ENCODE measurements around the gene KRTAP27-1. TPM values are rescaled to one million over a fixed set of nuclear protein-coding genes. Genes with fewer than 3 reads are reported as not detected.

Gene KRTAP27-1
- total RNA-seq, 1 experiment from 2014 or later = not detected

GRCh38 chr21:30355906-30356305, 18.4 kb upstream of the KRTAP27-1 start:
- Histone ChIP-seq H3K4me1 (ENCODE audit: control insufficient read depth, insufficient read depth, low read length) (no peaks in the 10 kb centered on the region), H3K27ac (ENCODE audit: low read length) (no peak overlapping the region), H3K9me3 (ENCODE audit: control insufficient read depth, insufficient read depth, low read depth, low read length) (no peaks in the 10 kb centered on the region), H3K27me3 (ENCODE audit: control insufficient read depth, insufficient read depth, low read length) (no peaks in the 10 kb centered on the region), H3K4me3 (ENCODE audit: low read depth in 2 of 2, low read length in 2 of 2) (no peak overlapping the region), H3K36me3 (ENCODE audit: control insufficient read depth, insufficient read depth, low read length) (no peaks in the 10 kb centered on the region)
- TF ChIP-seq POLR2AphosphoS5 (IDR thresholded peaks at IDR 0.05; ENCODE audit: low read depth, low read length) = no peak
- TF ChIP-seq TCF7L2 (IDR thresholded peaks at IDR 0.05; ENCODE audit: low read depth, low read length) = no peak
- TF ChIP-seq CTCF (IDR thresholded peaks at IDR 0.05) = no peak
- TF ChIP-seq REST (IDR thresholded peaks at IDR 0.05; ENCODE audit: insufficient read depth in 1 of 2, low read depth in 2 of 2, low read length in 1 of 2) = no peak
- TF ChIP-seq SIN3A (IDR thresholded peaks at IDR 0.05; ENCODE audit: borderline replicate concordance, insufficient read depth, low read depth, low read length) = no peak
- in situ Hi-C loops (cut with HindIII; ENCODE audit: low pct_unique_long_range_greater_than_20kb, low sequenced_read_pairs) = no loop called here
- intact Hi-C loops (cut with micrococcal nuclease; ENCODE audit: unreplicated experiment) = no loop called here
- CTCF ChIA-PET = no interaction called here
- POLR2A ChIA-PET = no interaction called here
- BruUV-seq (replicated peaks) = no TSS peak
- ATAC-seq (no peak), DNase-seq (ENCODE audit: low read depth, low spot score) (no peak)

GRCh38 chr21:30354308-30355005, 17.0 kb upstream of the KRTAP27-1 start:
- intact Hi-C loops (cut with micrococcal nuclease; ENCODE audit: unreplicated experiment) = no loop called here
- BruUV-seq (replicated peaks) = no TSS peak
- Histone ChIP-seq H3K27ac (ENCODE audit: low read length) (no peak overlapping the region), H3K36me3 (ENCODE audit: control insufficient read depth, insufficient read depth, low read length) (no peaks in the 10 kb centered on the region), H3K9me3 (ENCODE audit: control insufficient read depth, insufficient read depth, low read depth, low read length) (no peaks in the 10 kb centered on the region), H3K4me1 (ENCODE audit: control insufficient read depth, insufficient read depth, low read length) (no peaks in the 10 kb centered on the region), H3K4me3 (ENCODE audit: low read depth in 2 of 2, low read length in 2 of 2) (no peak overlapping the region), H3K27me3 (ENCODE audit: control insufficient read depth, insufficient read depth, low read length) (no peaks in the 10 kb centered on the region)
- POLR2A ChIA-PET = no interaction called here
- no peak for TF ChIP-seq POLR2AphosphoS5 (IDR thresholded peaks at IDR 0.05; ENCODE audit: low read depth, low read length)
- no peak for TF ChIP-seq SIN3A (IDR thresholded peaks at IDR 0.05; ENCODE audit: borderline replicate concordance, insufficient read depth, low read depth, low read length)
- TF ChIP-seq CTCF (IDR thresholded peaks at IDR 0.05) = no peak
- TF ChIP-seq REST (IDR thresholded peaks at IDR 0.05; ENCODE audit: insufficient read depth in 1 of 2, low read depth in 2 of 2, low read length in 1 of 2) = no peak
- TF ChIP-seq TCF7L2 (IDR thresholded peaks at IDR 0.05; ENCODE audit: low read depth, low read length) = no peak
- no peak for ATAC-seq
- in situ Hi-C loops (cut with HindIII; ENCODE audit: low pct_unique_long_range_greater_than_20kb, low sequenced_read_pairs) = no loop called here
- no peak for DNase-seq (ENCODE audit: low read depth, low spot score)
- CTCF ChIA-PET = no interaction called here

Data from Panc1 (cell line).